SK-MEL-5 (cell line): Measurements from ENCODE around the gene DLK2. TPM values are rescaled to one million over a fixed set of nuclear protein-coding genes. Genes with fewer than 3 reads are reported as not detected.
"Not testable (repeated sequence)": the region's sequence is repeated elsewhere in the genome, so short reads cannot be mapped to it uniquely, and the experiment has no call there.

ENCODE experiments used
- DNase-seq: peaks from one replicate; pipeline ENCODE4 v3.0.0-alpha.2; 2016; ENCODE audit warnings: low read depth, low spot score
- in situ Hi-C: cut with HindIII; loops from 2 replicates; pipeline ENCODE4 v1.10.0; 2016; ENCODE audit warnings: low sequenced_read_pairs, high pct_unique_total_duplicates, low pct_unique_long_range_greater_than_20kb
- small RNA-seq, 2 experiments: library from RNA; depleted of rRNA; stranded (forward); fragments of <200 nt; gene quantifications; one replicate each; pipeline ENCODE3, GENCODE V24; 2014
- total RNA-seq: library from RNA; depleted of rRNA; stranded (reverse); fragments of >200 nt; shearing (Covaris generic); gene quantifications from 2 replicates; pipeline ENCODE4 v1.2.3, GENCODE V29; 2014; rRNA removed

The DLK2 gene
- total RNA-seq, 1 experiment from 2014 or later, result 0.48 TPM

DNA sequence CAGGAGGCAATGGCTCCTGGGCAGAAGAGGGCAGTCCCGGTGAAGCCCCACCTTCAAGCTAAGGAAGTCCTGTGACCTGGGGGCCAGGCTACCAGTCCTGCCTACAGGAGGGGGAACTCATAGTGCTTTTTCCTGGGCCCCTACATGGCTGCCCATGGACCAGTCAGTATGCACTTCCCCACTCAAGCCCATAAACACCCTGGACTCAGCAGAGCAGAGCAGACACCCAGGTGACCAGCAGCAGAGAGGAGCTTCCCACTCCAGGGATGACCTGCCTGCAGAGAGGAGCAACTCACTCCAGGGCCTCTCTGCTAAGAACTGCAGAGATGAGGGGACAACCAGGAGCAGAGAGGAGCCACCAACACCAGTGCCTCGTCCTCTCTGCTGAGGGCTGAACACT is 42.3 kb downstream of the DLK2 start:
- no peak for DNase-seq
- in situ Hi-C loops, result no loop called here

DNA sequence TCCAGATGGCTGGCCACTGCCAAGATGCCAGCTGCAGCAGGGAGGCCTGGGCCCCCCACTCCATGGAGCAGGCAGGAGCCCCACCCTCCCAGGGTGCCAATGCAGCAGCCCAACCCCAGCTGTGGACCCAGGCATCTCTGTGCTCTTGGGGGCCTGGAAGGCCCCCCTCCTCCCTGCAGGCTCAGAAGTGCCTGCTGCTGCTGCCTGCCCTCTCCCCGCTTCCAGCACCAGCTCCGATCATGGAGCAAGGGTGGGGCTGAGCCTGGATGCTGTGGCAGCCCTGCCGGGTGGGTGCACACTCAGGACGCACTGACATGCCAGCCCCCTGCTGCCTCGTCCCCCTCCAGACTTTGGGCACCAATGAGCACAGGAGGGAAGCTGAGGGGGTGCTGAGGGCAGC is 42.8 kb downstream of the DLK2 start:
- DNase-seq, result no peak
- in situ Hi-C loops, result no loop called here

DNA sequence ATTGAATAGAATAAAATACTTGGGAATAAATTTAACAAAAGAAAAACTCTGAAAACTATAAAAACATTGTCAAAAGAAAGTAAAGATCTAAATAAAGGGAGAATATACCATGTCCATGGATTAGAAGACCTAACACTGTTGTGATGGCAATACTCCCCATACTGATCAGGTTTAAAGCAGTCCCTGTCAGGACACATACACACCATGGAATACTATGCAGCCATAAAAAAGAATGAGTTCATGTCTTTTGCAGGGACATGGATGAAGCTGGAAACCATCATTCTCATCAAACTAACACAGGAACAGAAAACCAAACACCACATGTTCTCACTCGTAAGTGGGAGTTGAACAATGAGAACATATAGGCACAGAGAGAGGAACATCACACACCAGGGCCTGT is 44.6 kb downstream of the DLK2 start:
- DNase-seq, in situ Hi-C loops: not testable (repeated sequence)

DNA sequence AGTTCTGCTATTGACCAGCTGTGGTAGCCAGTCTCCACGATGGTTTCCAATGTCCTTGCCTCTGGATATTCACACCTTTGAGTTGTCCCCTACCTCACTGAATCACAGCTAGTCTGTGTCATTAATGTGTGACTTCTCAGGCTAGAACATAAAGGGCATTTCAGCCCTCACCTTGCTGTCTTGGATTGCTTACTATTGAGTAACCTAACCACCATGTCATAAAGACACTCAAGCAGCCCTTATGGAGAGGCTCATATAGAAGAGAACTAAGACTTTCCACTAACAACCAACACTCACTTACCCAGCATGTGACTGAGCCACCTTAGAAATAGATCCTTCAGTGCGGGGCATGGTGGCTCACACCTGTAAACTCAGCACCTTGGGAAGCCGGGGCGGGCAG is 47.1 kb downstream of the DLK2 start:
- DNase-seq, result no peak
- in situ Hi-C loops, result no loop called here

DNA sequence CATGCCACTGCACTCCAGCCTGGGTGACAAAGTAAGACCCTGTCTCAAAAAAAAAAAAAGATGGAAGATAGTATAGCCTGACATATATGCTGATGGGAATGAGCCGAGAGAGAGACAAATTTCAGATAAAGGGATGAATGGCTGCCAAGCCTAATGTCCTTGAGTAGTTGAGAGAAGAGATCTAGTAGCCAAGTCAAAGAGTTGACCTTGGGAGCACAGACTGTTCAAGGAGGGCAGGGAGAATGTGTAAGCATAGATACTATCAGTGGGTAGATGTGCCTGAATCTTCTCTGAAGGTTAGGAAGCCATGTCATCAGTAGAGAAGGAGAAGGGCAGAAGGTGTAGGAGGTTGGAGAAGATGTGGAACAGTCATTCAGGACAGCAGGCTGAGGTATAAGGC is 48.1 kb downstream of the DLK2 start:
- in situ Hi-C loops, result no loop called here
- no peak for DNase-seq

DNA sequence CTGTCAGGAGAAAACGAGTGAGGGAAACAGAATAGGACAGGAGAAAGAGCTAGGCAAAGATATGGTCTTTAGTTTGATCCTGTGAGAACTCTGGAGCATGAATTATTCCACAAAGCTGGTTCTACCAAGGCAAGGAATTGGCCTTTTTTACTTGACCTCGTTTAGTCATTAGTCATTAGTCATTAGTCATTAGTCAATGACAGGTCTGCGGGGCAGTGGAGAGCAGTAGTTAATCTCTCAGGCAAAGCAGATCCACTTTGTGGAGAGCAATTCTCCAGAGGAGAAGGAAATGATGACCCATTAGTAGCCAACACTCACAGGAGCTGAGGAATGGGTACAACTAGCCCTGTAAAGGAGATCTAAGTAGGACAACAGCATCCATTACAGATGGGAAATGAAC is 50.0 kb downstream of the DLK2 start:
- in situ Hi-C loops, result no loop called here
- no peak for DNase-seq

DNA sequence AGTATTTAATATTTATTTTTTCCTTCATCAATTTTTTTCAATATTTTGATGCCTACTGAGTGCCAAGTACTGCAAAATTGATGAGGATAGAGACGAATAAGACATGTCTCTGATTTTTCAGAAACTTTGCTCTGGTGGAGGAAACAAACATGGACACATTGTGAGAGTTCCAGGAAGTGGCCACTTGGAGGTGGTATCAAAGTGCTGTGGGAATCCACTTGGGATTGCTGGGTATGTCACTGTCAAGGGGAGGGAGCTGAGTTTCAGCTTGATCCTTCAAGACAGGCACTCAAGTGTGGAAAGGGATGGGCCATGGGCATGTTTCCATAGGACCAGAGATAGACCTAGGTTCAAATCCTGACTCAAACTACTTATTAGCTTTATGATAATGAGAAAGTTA is 52.5 kb downstream of the DLK2 start:
- in situ Hi-C loops, result no loop called here
- peak; percentile 40 for DNase-seq

DNA sequence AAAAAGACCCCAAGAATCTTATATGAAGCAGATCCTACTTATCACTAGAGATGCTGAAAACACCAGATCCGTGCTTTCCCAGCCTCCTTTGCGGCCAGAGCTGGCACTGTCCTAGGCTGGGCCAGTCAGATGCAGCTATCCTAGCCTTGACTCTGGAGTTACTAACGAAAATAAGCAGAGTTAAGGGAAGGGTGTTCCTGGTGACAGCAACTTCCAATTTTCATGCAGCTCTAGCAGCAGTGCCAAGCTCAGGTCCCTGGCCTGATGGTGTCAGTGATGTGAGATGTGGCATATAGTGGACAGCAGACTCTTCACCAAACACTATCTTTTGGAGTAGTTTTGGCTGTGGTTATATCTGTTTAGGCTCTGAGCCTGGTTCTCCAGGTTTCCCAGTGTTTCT is 53.6 kb downstream of the DLK2 start:
- in situ Hi-C loops, result no loop called here
- no peak for DNase-seq

Small RNA genes lying within 50 kb of the gene (small RNA-seq; reads per million reads assigned to genes)
- gene MIR6780B (0 reads per million in 2 experiments), gene RNU6-1113P (0 reads per million in 2 experiments)

Other genes starting within 250 kb of the DLK2 start
- 108 and 109 TPM in 2 replicates for gene DNPH1, start 226.1 kb downstream of the DLK2 start, total RNA-seq
- not detected in 2 replicates for gene TTBK1, start 212.1 kb downstream of the DLK2 start, total RNA-seq
- gene SLC22A7, start 157.3 kb downstream of the DLK2 start, total RNA-seq, result not detected in 2 replicates
- not detected in 2 replicates for gene CRIP3, start 146.7 kb downstream of the DLK2 start, total RNA-seq
- gene ZNF318, start 85.9 kb downstream of the DLK2 start, total RNA-seq, result 8.6 and 9.6 TPM in 2 replicates
- gene ABCC10, start 28.0 kb downstream of the DLK2 start, total RNA-seq, result 16.6 and 17.1 TPM in 2 replicates
- 12.4 and 18.2 TPM in 2 replicates for gene TJAP1, start 22.0 kb upstream of the DLK2 start, total RNA-seq
- 0.42 and 0.64 TPM in 2 replicates for gene LRRC73, start 54.8 kb upstream of the DLK2 start, total RNA-seq
- 156 and 160 TPM in 2 replicates for gene YIPF3, start 61.4 kb upstream of the DLK2 start, total RNA-seq
- 45.3 and 47.5 TPM in 2 replicates for gene POLR1C, start 61.5 kb upstream of the DLK2 start, total RNA-seq
- gene XPO5, start 120.5 kb upstream of the DLK2 start, total RNA-seq, result 51.4 and 55.3 TPM in 2 replicates
- gene POLH, start 120.6 kb upstream of the DLK2 start, total RNA-seq, result 7.2 and 8.7 TPM in 2 replicates
- gene GTPBP2, start 173.7 kb upstream of the DLK2 start, total RNA-seq, result 95.2 and 101 TPM in 2 replicates
- gene MAD2L1BP, start 180.3 kb upstream of the DLK2 start, total RNA-seq, result 161 and 166 TPM in 2 replicates
- 1.1 and 1.7 TPM in 2 replicates for gene RSPH9, start 189.5 kb upstream of the DLK2 start, total RNA-seq
- gene MRPS18A, start 232.2 kb upstream of the DLK2 start, total RNA-seq, result 80.8 and 83.0 TPM in 2 replicates